ENCODE data around the gene MYO1B.
A peak's percentile ranks its signal among the peaks of the same experiment; 100 is the strongest.

The MYO1B gene

GRCh38 chr2:191255756-191256312 is 10.6 kb downstream of the MYO1B start:
- H3K27ac ChIP-seq: no peak overlapping the region
- TF ChIP-seq ZFX (IDR thresholded peaks at IDR 0.05; ENCODE audit: borderline replicate concordance) (no peak), CTCF (IDR thresholded peaks at IDR 0.05) (no peak)

- no peak for TF ChIP-seq CTCF (IDR thresholded peaks at IDR 0.05)
Measured at GRCh38 chr2:191257934-191258333, 12.7 kb downstream of the MYO1B start.

GRCh38 chr2:191258996-191259395 is 13.8 kb downstream of the MYO1B start:
- TF ChIP-seq CTCF (IDR thresholded peaks at IDR 0.05): no peak

More at GRCh38 chr2:191257934-191258333, 12.7 kb downstream of the MYO1B start:
- no peak overlapping the region for H3K27ac ChIP-seq

GRCh38 chr2:191262436-191262835 is 17.2 kb downstream of the MYO1B start:
- no peak for TF ChIP-seq CTCF (IDR thresholded peaks at IDR 0.05)
- no peak for TF ChIP-seq ZFX (IDR thresholded peaks at IDR 0.05; ENCODE audit: borderline replicate concordance)
- peak overlapping the region; percentile 43 for H3K27ac ChIP-seq

More at GRCh38 chr2:191258996-191259395, 13.8 kb downstream of the MYO1B start:
- no peak overlapping the region for H3K27ac ChIP-seq

- TF ChIP-seq CTCF (IDR thresholded peaks at IDR 0.05) (no peak), ZFX (IDR thresholded peaks at IDR 0.05; ENCODE audit: borderline replicate concordance) (no peak)
- H3K27ac ChIP-seq: peak overlapping the region; percentile 43
Measured at GRCh38 chr2:191263050-191263449, 17.8 kb downstream of the MYO1B start.

- no peak for TF ChIP-seq CTCF (IDR thresholded peaks at IDR 0.05)
- TF ChIP-seq ZFX (IDR thresholded peaks at IDR 0.05; ENCODE audit: borderline replicate concordance): no peak
- no peak overlapping the region for H3K27ac ChIP-seq
Measured at GRCh38 chr2:191264647-191265081, 19.5 kb downstream of the MYO1B start.

- TF ChIP-seq CTCF (IDR thresholded peaks at IDR 0.05): no peak
- no peak for TF ChIP-seq ZFX (IDR thresholded peaks at IDR 0.05; ENCODE audit: borderline replicate concordance)
- H3K27ac ChIP-seq: no peak overlapping the region
Measured at GRCh38 chr2:191265311-191266170, 20.3 kb downstream of the MYO1B start.

All from 22Rv1 (cell line).